Vagina (tissue), 2 donors: ENCODE measurements around the gene BSG. TPM values are rescaled to one million over a fixed set of nuclear protein-coding genes. Genes with fewer than 3 reads are reported as not detected.
A peak's percentile ranks its signal among the peaks of the same experiment; 100 is the strongest.

Experiments used
- DNase-seq, 2 donors: peaks; one replicate each; pipeline ENCODE4 v3.0.0-alpha.2; 2017; ENCODE audit errors: extremely low spot score in 2 of 2
- H3K27ac ChIP-seq: fragments of 200-600 bp; sonication (generic); one replicate; pipeline ENCODE4 v1.5.1; 2019
- H3K27me3 ChIP-seq: fragments of 200-600 bp; sonication (generic); one replicate; pipeline ENCODE4 v1.5.1; 2019
- H3K36me3 ChIP-seq, 2 donors: fragments of 200-600 bp; sonication (generic); one replicate each; pipeline ENCODE4 v1.5.1; 2017 to 2019
- H3K4me1 ChIP-seq: fragments of 200-600 bp; sonication (generic); one replicate; pipeline ENCODE4 v1.5.1; 2019
- H3K4me3 ChIP-seq, 2 donors: fragments of 200-600 bp; sonication (generic); 1 replicate in 1 of 2; 2 replicates in 1 of 2; pipeline ENCODE4 v1.5.1; 2016 to 2019
- H3K9me3 ChIP-seq: fragments of 200-600 bp; sonication (generic); one replicate; pipeline ENCODE4 v1.5.1; 2019
- CTCF ChIP-seq, 3 experiments: fragments of 450-650 bp in 2 of 3; fragments of 200-600 bp in 1 of 3; sonication (generic) in 1 of 3; IDR thresholded peaks; one replicate each; pipeline ENCODE4 v1.5.1; 2017 to 2019; ENCODE audit warnings: antibody characterized with exemption in 3 of 3, mild to moderate bottlenecking in 2 of 3, moderate library complexity in 2 of 3
- POLR2A ChIP-seq, 2 donors: fragments of 450-650 bp; IDR thresholded peaks; one replicate each; pipeline ENCODE4 v1.6.1; 2017; ENCODE audit warnings: antibody characterized with exemption in 2 of 2, mild to moderate bottlenecking in 2 of 2, moderate library complexity in 2 of 2
- POLR2AphosphoS5 ChIP-seq, 2 donors: sonication (generic); formaldehyde crosslinking; IDR thresholded peaks; one replicate each; pipeline ENCODE4 v1.9.0; 2017; ENCODE audit warnings: antibody characterized with exemption in 2 of 2, mild to moderate bottlenecking in 2 of 2, low read depth in 1 of 2; ENCODE audit not compliant: insufficient read depth in 1 of 2
- intact Hi-C: fragments of 100-400 bp; cut with DNase I; formaldehyde crosslinking; loops from one replicate; pipeline ENCODE4 v1.15.1; 2023
- total RNA-seq: library from RNA; depleted of rRNA; stranded (reverse); fragments of >200 nt; gene quantifications from one replicate; pipeline ENCODE4 v1.2.3, GENCODE V29; 2016

The BSG gene
- total RNA-seq, 1 donor from 2014 or later: 231 TPM

GRCh38 chr19:570251-570686 is 2.1 kb upstream of the BSG start:
- TF ChIP-seq CTCF (IDR thresholded peaks at IDR 0.05): no peak
- TF ChIP-seq POLR2A (IDR thresholded peaks at IDR 0.05): no peak
- no peaks in the 10 kb centered on the region for H3K27me3 ChIP-seq
- intact Hi-C loops: no loop called here
- no peak overlapping the region for H3K4me3 ChIP-seq
- H3K36me3 ChIP-seq: no peaks in the 10 kb centered on the region
- H3K27ac ChIP-seq: no peak overlapping the region
- H3K9me3 ChIP-seq: no peaks in the 10 kb centered on the region
- H3K4me1 ChIP-seq: peaks cover 46% of the 10 kb centered on the region
- no peak for DNase-seq

DNA sequence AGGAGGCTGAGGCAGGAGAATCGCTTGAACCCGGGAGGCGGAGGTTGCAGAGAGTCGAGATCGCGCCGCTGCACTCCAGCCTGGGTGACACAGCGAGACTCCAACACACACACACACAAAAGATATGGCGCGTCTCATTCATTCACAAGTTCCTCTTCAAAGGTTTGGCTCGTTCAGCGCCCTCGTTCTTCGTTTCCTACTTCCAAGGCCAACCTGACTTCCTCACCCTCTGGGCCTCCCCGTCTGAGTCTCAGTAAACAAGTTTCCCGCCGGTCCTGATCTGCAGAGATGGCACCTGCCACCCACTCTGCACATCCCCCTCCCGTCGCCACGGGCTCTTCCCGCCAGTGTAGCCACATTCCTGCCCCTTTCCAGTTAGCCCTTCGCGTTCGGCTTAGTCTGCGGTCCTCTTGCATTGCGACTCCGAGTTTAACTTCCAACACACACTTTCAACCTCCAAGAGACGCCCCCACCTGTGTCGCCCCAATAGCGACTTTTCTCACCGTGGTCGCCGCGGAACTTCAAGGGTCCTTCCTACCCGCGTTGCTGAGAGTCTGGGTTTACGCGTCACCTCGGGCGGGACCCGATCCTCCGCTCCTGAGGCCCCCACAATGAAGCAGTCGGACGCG is 1.3 kb upstream of the BSG start:
- Histone ChIP-seq H3K27ac (peak overlapping the region; percentile 82), H3K27me3 (no peaks in the 10 kb centered on the region), H3K4me1 (peaks cover 54% of the 10 kb centered on the region), H3K9me3 (no peaks in the 10 kb centered on the region), H3K36me3 (no peaks in the 10 kb centered on the region), H3K4me3 (peak overlapping the region; percentile 77 to 99)
- no peak for DNase-seq
- TF ChIP-seq POLR2A (IDR thresholded peaks at IDR 0.05) (no peak), POLR2AphosphoS5 (IDR thresholded peaks at IDR 0.05; ENCODE audit: insufficient read depth in 1 of 2, low read depth in 1 of 2) (peak in 1 of 2 donors; percentile 35)
- intact Hi-C loops: no loop called here

DNA sequence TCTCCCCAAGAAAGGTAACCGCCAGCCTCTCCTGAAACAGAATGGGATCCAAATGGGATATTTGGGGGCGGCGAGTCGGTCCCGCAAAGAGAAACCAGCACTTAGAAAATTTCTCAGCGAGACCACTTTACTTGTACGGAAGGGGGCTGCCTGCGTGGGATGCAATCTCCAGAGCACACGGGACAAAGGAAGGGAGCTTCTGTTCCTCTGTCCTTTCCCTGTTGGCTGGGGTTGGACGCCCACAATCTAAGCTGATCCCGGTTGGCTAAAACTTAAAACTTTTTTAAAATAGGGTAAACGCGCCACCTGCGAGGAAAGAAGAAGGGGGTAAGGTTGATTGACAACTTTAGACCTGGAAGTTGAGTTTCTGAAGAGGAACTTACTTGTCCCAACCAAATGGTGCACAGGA is 826 bp upstream of the BSG start:
- Histone ChIP-seq H3K4me1 (peaks cover 57% of the 10 kb centered on the region), H3K27ac (peak overlapping the region; percentile 82), H3K27me3 (no peaks in the 10 kb centered on the region), H3K36me3 (no peaks in the 10 kb centered on the region), H3K9me3 (no peaks in the 10 kb centered on the region), H3K4me3 (peak overlapping the region; percentile 77 to 99)
- no peak for DNase-seq
- intact Hi-C loops: no loop called here
- TF ChIP-seq CTCF (IDR thresholded peaks at IDR 0.05) (no peak), POLR2AphosphoS5 (IDR thresholded peaks at IDR 0.05; ENCODE audit: insufficient read depth in 1 of 2, low read depth in 1 of 2) (no peak), POLR2A (IDR thresholded peaks at IDR 0.05) (no peak)

GRCh38 chr19:572743-573518 is 535 bp downstream of the BSG start:
- intact Hi-C loops: no loop called here
- Histone ChIP-seq H3K4me3 (peak overlapping the region; percentile 77 to 99), H3K36me3 (peaks cover 0 to under 1% of the 10 kb centered on the region in 2 donors), H3K27me3 (no peaks in the 10 kb centered on the region), H3K4me1 (peaks cover 58% of the 10 kb centered on the region), H3K27ac (peak overlapping the region; percentile 89), H3K9me3 (no peaks in the 10 kb centered on the region)
- DNase-seq: no peak
- no peak for TF ChIP-seq POLR2A (IDR thresholded peaks at IDR 0.05)
- TF ChIP-seq CTCF (IDR thresholded peaks at IDR 0.05): no peak
- no peak for TF ChIP-seq POLR2AphosphoS5 (IDR thresholded peaks at IDR 0.05; ENCODE audit: insufficient read depth in 1 of 2, low read depth in 1 of 2)

- Histone ChIP-seq H3K9me3 (no peaks in the 10 kb centered on the region), H3K27ac (peak overlapping the region; percentile 89), H3K4me1 (peaks cover 58% of the 10 kb centered on the region), H3K4me3 (peak overlapping the region; percentile 77 to 99), H3K27me3 (no peaks in the 10 kb centered on the region), H3K36me3 (peaks cover 0 to 6% of the 10 kb centered on the region in 2 donors)
- no peak for DNase-seq
- intact Hi-C loops: no loop called here
- TF ChIP-seq POLR2A (IDR thresholded peaks at IDR 0.05): no peak
- no peak for TF ChIP-seq CTCF (IDR thresholded peaks at IDR 0.05)
- TF ChIP-seq POLR2AphosphoS5 (IDR thresholded peaks at IDR 0.05; ENCODE audit: insufficient read depth in 1 of 2, low read depth in 1 of 2): no peak
Measured at GRCh38 chr19:573519-573825, 1.1 kb downstream of the BSG start.
